ENCODE data around the gene FAM9C.

Gene FAM9C

DNA sequence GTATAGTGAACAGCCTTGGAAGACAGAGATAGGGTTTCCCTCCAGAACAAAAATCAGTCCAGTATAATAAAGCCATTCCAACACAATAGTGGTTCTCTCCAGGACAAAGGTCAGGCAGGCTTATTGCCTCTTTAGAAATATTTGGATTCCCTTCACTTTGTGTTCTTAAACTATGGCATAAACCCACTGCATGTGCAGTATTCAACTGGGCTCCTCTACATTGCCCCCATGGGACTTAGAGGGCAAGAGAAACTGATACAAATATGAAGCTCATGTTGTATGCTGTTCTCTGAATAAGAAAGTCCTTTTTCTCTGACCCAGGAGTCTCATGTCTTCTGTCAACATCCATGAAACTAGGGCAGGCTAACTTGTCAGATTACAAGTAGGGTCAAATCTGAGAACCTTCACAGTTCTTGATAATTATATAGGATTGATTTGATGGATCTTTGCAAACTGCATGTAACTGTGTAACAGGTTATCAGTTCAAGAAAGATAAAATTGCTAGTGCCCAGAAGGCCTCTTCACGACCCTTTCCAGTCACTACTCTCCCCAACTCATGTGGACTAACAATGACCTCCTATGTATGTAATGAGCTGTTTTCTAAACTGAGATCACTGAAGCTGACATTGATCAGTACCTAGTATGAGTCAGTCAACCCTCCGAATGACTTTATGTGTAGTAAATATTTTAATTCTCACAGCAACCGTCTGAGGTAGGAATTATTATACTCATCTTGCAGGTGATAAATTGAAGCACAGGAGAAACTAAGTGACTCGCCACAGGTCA is 31.9 kb upstream of the FAM9C start:
- DNase-seq (ENCODE audit: low spot score), result peak; percentile 41
- TF ChIP-seq CTCF (IDR thresholded peaks at IDR 0.05; ENCODE audit: extremely low read depth, insufficient read depth, missing control alignments), result no peak
- in situ Hi-C loops (cut with MboI; ENCODE audit: low pct_unique_long_range_greater_than_20kb, low sequenced_read_pairs, unreplicated experiment), result no loop called here

DNA sequence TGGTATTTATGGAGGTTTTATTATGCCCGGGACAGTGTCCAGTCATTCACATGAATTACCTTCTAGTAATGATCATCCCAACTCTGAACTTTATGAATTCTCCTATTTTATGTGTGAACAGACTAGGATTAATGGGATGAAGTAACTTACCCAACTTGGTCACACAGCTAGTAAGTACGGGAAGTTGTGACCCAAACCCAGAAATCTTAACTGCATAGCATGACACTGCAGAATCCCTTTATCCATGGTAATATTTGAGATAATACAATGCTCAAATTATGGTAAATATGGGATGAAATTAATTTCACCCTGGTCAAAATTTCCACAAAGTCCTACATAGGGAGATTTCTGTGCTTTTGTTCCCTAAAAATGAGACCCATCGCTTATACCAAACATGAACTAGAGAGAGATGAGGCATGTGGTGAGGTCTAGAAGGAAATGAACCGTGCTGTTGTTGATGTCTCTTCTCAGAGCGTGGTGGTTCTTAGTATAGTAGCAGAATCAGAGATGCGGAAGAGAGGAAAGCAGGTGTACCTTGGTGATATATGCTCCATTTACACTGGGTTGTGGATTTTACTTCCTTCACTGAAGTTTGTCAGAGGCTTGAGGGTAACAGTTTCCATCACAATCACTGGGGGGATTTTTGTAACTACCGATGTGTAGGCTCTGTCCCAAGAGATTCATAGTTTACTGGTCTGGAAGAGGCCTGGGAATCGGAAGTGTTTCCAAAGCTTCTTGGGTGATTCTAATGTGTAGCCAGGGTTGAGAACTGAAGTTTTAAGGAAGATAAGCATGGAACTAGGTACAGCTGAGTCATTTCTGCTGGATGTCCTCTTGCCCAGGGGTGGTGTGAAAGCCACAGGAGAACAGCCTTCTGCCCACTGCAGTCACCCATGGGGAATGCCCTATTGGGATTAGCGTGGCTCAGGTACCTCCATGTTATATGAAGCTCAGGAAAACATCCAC is 30.2 kb upstream of the FAM9C start:
- in situ Hi-C loops (cut with MboI; ENCODE audit: low pct_unique_long_range_greater_than_20kb, low sequenced_read_pairs, unreplicated experiment), result no loop called here

GRCh38 chrX:13069771-13070416 is 25.5 kb upstream of the FAM9C start:
- no peak for TF ChIP-seq CTCF (IDR thresholded peaks at IDR 0.05; ENCODE audit: extremely low read depth, insufficient read depth, missing control alignments)
- DNase-seq (ENCODE audit: low spot score), result no peak
- in situ Hi-C loops (cut with MboI; ENCODE audit: low pct_unique_long_range_greater_than_20kb, low sequenced_read_pairs, unreplicated experiment), result no loop called here

More for the DNA sequence above, 30.2 kb upstream of the FAM9C start:
- peak; percentile 53 for DNase-seq (ENCODE audit: low spot score)
- TF ChIP-seq CTCF (IDR thresholded peaks at IDR 0.05; ENCODE audit: extremely low read depth, insufficient read depth, missing control alignments), result no peak

DNA sequence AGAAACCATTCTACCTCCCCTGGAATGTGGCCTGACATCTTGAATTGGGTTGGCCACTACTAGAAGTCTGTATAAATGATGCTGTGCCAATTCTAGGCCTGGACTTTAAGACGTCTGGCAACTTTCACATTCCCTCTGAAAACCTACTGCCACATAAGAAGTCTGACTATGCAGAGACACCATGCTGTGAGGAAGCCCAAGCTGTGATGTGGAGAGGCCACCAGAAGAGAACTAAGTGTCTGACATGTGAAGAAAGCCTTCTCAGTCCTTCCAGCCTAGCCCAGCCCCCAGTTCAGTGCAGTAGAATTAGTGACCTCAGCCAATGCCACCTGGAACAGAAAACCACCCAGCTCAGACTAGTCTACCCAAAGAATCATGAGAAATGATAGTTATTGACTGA is 24.2 kb upstream of the FAM9C start:
- TF ChIP-seq CTCF (IDR thresholded peaks at IDR 0.05; ENCODE audit: extremely low read depth, insufficient read depth, missing control alignments), result no peak
- in situ Hi-C loops (cut with MboI; ENCODE audit: low pct_unique_long_range_greater_than_20kb, low sequenced_read_pairs, unreplicated experiment), result no loop called here
- no peak for DNase-seq (ENCODE audit: low spot score)

- in situ Hi-C loops (cut with MboI; ENCODE audit: low pct_unique_long_range_greater_than_20kb, low sequenced_read_pairs, unreplicated experiment), result no loop called here
- no peak for TF ChIP-seq CTCF (IDR thresholded peaks at IDR 0.05; ENCODE audit: extremely low read depth, insufficient read depth, missing control alignments)
- no peak for DNase-seq (ENCODE audit: low spot score)
Measured at GRCh38 chrX:13067773-13068172, 23.4 kb upstream of the FAM9C start.

DNA sequence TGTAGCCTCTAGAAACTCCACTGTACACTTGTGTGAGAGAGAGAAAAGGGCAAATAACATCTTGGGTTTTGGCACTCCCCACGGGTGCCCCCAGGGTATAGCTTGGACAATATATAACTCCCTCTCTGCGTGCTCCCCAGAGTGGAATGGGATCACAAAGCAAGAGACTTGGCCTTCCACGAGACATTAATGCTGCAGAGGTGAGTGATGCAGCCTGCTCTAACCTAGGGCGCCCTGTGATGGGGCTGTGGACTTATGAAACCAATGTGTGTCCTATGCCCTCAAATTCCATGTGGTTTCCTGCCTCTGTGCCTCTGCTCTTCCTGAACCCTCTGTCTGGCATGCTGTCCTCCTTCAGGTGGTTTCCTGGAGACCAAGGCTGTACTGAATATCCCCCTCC is 22.0 kb upstream of the FAM9C start:
- no peak for TF ChIP-seq CTCF (IDR thresholded peaks at IDR 0.05; ENCODE audit: extremely low read depth, insufficient read depth, missing control alignments)
- no peak for DNase-seq (ENCODE audit: low spot score)
- in situ Hi-C loops (cut with MboI; ENCODE audit: low pct_unique_long_range_greater_than_20kb, low sequenced_read_pairs, unreplicated experiment), result no loop called here

Measured in GM13977 (cell line).